GM21515 (cell line): ENCODE data around the gene IGFBP3.

Experiments
- ATAC-seq: cut with Tn5 transposase; IDR thresholded peaks from one replicate; pipeline ENCODE4 v1.9.1; 2021; ENCODE audit not compliant: unreplicated experiment

The IGFBP3 gene

DNA sequence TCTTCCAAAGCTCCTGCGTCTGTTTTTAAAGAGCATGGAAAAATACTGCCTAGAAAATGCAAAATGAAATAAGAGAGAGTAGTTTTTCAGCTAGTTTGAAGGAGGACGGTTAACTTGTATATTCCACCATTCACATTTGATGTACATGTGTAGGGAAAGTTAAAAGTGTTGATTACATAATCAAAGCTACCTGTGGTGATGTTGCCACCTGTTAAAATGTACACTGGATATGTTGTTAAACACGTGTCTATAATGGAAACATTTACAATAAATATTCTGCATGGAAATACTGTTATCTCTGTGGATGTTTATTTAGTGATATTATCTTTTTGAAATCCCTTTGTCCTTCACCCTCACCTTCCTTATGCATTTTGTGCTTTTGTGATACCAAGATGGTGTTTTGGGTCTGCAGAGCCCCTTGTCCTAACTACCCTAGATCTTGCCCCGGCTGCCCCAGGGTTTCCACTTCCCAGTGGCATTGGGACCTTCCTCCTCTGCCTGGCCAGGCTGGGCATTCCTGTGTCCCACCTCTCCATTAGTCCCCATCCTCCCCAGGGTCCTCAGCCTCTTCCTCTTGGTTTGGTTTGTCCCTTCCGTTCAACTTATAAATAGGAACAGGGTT lies 27.6 kb downstream of the IGFBP3 start:
- ATAC-seq, result no peak

DNA sequence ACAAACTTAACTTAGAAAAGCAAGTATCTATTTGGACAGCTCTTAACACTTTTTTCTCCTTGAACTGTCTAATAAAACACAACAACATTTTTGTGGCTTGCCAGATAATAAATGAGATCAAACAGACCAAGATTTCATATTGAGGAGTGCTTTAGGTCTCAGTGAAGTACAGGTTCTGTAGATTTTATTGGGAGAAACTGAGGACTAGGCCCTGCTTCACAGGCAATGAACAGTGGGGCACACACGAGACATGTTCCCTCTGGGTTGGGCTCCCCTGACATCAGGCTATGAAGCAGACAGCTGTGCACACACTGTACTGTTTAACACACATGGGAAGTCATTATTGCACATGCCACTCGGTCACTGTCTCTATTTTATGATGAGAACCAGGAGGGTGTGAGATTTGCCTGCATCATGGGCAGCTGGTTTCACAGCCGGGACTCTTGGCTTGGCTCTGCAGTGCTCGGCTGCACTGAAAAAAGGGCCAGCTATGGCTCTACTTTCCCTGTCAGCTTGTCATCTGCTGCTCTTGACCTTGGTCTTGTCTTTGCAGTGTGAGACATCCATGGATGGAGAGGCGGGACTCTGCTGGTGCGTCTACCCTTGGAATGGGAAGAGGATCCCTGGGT lies 28.6 kb downstream of the IGFBP3 start:
- ATAC-seq, result no peak

DNA sequence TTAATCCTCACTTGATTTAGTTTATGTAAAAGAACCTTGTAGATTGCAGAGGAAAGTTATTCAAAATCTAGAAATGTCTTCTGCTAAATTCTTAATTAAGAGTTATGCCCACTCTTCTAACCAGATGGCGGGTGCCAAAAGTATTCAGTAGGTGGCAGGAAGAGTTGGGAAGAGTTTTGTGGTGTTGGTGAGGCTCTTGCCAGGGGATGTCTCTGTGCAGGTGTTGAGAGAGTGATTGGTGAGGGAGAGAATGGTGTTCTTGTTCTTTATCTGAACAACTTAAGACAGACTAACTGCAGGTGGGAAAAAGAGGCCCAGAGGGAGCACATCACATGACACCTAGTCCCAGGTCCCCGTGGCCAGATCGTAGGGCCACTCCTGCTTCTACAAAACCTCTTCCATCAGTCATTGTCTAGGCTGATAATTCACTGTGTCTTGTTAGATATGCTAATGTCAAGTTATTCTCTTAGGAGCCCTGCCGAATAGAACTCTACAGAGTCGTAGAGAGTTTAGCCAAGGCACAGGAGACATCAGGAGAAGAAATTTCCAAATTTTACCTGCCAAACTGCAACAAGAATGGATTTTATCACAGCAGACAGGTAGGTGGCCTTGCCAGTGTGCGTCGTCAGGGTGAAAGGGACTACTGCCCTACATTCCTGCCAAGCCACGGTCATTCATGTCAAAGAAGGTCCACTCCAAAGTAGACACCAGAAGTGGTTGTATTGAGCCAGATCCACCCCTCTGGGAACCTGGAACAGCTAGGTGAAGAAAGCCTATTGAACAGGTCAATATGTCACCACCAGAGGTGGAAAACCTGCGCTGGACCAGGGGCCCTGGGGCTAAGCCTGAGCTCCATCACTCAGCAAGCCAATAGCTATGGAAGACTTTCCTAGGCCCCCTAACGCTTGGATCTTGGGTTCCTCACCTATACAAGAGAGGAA lies 29.3 kb downstream of the IGFBP3 start:
- no peak for ATAC-seq

DNA sequence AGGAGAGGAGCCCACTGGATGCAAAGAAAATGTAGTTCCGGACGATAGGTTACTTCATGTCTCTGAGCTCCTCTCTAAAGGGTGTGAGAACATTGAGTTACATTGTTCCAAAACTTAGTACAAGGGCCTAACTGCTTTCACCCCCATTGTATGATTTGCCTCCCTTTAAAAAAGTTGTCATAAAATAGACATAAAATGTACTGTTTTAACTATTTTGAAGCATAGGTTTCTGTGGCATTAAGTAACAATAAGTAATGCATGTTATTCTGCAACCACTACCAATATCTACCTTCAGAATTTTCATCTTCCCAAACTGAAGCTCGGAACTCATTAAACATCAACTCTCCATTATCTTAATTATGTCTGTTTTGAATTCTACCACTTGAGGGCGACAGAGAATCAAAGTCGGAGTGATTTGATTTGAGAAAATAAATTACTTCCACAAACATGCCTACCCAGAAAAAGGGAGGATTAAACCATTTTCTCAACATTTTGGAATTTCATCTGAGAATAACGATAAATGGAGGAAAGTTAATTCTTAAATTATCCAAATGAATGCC lies 30.1 kb downstream of the IGFBP3 start:
- no peak for ATAC-seq

DNA sequence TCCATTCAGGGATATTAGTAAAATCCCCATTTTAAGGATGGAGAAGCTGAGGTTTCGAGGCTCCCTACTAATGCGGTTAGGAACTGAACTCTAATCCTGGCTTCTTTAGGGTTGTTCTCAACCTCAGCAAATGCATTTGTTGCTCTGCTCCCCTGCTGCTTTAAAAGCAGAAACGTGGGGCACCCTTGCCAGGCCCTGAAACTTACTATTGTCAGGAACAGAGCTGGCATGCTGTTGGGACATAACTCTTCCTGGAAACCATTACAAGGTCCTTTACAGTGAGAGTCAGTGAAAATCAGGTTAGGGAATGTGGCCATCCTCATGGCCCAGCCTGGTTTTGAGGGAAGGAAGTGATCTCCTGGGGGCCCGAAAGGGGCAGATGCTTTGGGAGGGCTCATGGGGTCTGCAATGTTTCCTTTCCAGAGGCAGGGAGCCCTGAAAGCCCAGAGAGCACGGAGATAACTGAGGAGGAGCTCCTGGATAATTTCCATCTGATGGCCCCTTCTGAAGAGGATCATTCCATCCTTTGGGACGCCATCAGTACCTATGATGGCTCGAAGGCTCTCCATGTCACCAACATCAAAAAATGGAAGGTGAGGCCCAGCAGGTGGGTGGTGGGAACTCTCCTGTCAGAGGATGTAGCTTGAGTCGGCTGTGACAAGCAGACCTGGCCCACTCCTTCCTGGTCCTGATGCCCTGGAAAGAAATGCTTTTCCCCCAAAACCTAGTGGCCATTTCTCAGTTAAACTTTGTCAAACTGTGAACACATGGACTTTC lies 30.8 kb downstream of the IGFBP3 start:
- ATAC-seq, result no peak

DNA sequence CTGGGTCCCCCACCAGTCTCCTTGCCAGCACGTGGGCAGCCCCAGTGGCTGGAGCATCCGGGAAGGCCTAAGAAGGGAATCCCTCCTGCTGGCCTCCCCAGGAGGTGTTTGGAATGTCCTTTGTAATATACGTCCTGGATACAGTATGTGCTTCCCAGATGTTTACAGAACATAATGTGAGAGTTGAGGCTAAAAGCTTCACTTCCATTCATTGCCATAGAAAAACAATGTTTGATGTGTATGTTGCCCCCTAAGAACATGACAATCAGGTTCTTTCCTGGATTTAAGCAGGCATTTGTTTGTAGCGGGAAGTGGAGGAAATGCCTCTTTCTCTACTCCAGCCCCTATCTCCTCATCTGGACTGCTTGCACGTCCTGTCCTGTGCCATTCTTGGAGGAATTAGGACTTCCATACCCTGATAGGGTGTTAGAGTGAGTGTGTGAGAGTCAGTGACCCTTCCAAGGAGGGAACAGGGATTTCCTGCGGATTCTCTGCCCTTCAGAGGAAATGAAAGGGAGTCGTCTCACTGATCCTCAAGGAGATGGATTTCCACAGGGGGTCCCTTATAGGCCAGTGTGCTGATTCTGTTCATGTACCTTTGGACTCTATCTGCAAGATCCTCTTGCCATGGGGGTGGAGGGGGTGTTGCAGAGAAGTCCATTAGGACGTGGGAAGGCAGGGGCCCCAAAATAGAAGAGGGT lies 31.6 kb downstream of the IGFBP3 start:
- ATAC-seq, result no peak

DNA sequence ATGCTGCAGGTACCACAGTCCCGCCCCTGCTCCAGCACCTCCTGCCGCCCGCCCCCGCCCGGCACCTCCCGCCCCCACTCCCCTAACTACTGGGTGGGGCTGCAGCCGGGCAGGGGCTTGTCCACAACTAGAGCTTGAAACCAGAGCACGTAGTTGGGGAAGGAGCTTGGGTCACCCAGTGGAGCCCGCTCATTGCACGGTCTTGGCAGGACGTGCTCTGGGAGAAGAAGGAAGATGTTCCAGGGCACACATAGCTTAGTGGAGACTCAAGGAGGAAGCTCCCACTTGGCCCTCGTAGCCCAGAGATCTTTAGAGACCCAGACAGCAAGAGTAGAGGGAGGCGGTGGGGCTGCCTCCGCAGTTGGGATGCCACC lies 32.1 kb downstream of the IGFBP3 start:
- no peak for ATAC-seq

DNA sequence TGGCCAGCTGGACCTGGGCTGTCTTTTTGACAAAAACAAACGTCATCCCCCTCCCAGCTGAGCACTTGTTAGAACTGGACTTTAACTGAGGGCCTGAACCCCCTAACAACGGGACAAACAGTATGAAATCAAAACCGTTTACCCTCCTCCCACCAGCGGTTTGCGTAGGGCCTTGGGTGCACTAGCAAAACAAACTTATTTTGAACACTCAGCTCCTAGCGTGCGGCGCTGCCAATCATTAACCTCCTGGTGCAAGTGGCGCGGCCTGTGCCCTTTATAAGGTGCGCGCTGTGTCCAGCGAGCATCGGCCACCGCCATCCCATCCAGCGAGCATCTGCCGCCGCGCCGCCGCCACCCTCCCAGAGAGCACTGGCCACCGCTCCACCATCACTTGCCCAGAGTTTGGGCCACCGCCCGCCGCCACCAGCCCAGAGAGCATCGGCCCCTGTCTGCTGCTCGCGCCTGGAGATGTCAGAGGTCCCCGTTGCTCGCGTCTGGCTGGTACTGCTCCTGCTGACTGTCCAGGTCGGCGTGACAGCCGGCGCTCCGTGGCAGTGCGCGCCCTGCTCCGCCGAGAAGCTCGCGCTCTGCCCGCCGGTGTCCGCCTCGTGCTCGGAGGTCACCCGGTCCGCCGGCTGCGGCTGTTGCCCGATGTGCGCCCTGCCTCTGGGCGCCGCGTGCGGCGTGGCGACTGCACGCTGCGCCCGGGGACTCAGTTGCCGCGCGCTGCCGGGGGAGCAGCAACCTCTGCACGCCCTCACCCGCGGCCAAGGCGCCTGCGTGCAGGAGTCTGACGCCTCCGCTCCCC lies 32.7 kb downstream of the IGFBP3 start, which contains the start of gene IGFBP1:
Gene IGFBP1 (plus strand): TSS at position 304 of the 808 bp plus-strand sequence. CDS start 165 bp downstream, at position 469.
- no peak for ATAC-seq

DNA sequence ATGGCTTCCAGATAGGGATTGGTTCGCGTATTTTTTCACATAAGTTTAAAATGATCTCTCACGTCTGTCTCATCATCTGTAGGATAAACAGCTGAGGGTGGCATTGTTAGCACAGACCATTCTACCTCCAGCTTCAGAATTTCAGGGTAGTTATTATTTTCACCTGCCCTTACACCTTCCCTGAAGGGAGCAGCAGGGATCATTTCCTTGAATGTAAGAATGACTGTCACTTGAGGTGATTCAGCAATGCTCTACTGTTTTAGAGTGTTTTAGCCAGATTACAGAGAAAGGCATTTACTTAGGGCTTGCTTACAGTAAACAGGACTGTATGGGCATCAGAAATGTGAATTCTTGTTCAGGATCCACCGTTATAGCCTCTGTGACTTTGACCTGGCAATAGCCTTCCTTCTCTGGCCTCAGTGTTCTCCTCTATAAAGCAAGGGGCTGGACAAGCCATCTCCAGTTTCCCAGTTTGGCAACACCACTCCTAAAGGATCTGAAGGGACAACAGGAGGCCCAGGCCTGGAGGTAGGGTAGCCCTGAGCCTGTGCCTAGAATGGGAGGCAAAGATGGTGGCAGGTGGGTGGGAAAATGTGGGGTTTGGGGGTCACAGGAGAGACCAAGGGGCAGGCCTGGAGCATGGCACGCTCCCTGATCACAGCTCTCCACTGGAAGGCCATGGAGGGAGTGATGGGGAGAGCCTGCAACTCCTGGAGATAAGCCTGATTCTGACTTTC lies 34.0 kb downstream of the IGFBP3 start:
- ATAC-seq, result no peak

DNA sequence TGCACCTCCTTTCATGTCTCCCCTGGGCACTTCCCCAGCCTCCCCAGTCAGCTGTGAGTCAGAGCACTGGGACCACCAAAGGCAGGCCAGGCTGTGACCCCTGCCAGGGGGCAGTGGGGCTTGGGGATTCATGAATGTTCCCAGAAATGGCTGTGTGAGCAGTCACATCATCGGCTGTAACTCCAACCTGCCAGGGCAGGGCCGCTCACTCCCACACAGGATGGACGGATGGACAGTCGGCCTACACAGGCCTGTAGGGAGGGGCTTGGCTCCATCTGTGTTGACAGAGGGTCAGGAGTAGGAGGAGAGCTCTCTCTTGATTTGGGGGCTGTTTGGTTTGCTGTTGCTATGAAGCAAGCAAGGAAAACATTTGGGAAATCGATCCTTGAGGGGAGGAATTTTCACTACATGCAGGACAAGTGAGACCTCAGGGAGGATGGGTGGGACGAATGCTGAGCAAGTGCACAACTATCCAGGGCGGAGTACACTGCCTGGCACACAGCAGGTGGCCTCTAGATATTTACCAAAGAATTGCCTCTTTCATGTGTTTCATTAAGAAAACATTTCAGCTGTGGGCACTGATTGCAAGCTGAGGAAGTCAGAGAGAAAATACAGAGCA lies 35.7 kb downstream of the IGFBP3 start:
- no peak for ATAC-seq

DNA sequence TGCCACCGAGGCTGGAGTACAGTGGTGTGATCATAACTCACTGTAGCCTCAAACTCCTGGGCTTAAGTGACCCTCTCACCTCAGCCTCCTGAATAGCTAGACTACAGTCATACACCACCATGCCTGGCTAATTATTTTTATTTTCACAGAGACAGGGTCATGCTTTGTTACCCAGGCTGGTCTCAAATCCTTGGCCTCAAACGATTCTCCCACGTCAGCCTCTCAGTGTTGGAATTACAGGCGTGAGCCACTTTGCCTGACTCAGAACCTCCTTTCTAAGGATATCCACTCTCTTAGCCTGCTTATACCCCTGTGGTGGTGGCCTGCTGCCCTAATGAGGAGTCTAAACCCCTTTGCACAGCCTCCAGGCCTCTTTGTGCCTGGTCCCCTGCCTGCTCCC lies 36.9 kb downstream of the IGFBP3 start:
- no peak for ATAC-seq

DNA sequence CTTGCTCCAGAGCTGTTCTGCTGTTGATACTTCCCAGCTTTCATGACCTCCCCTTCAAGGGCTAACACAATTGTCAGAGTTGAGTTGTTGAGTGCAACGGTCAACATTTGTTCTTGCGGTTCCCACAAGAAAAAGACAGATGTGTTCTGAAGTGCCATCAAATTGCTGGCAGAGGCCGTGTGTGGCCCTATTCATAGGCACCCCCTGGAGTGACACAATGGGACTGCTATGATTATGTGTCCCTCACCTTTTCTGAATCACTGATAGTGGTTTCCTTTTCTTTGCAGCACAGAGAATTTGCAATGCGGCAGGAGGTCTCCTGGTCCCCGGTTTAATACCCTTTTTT lies 38.6 kb downstream of the IGFBP3 start:
- ATAC-seq, result no peak

DNA sequence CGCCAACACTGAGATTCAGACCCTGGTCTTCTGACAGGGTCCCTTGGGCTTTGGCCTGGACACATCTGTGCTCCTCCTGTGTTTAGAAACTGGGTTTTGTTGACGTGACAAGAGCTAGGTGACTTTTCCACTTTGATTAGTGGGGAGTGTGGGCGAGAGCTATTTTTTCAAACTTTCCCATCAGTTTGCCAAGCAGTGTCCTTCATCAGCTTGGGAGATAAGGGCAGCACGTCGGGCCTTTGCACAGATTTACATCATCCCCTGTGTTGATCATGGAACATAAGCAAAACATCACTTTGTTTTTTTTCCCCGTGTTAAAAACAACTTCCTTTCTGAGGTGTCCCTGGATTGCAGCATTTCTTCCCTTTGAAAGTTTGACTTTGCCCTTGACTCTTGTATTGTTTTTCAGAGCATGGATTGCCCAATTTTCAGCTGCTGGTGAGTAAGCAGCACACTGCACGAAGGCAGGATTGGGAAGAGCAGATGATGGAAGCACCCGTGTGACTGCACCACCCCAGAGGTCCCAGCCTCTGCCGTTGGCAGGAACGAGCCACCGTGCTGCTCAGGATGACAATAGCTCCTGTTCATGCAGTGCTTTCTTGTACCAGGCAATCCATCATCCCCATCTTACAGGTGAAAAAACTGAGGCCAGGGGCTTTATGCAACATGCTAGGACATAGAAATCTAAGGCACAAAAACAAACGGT lies 39.2 kb downstream of the IGFBP3 start:
- no peak for ATAC-seq

DNA sequence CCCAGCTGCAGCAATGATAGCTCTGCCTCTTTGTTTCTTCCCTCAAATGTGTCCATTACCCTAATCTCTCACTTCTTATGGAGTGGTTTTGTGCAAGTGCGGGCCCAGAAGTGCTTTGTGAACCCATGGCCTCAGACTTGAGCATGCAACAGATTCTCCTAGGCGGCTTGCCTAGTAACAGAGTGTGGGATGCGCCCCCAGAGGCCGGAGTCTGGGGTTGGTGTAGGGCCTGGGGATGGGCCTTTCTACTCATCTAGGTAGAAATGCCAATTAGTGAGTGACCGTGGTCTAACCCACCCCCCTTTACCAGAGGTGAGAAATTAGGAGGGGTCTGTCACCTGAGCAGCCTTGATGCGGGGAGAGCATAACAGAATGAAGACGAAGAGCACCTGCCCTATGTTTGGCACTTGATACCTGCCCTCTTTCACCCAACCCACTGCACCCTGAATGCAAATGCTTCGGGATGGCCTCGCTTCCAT lies 39.8 kb downstream of the IGFBP3 start:
- ATAC-seq, result no peak

DNA sequence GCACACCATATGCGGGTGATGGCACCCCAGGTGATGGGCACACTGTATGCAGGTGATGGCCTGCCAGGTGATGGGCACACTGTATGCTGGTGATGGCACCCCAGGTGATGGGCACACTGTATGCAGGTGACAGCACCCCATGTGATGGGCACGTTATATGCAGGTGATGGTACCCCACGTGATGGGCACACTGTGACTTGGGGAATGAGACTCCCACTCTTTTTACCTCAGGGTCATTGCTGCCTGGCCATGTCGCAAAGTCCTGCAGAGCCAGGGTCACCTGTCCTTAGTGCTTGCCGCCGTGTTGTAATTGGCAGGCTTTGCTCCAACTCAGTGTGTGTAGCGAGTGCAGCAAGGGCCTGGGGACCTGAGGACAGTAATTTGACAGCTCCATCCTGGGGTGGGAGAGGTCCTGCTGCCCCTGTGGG lies 40.6 kb downstream of the IGFBP3 start:
- no peak for ATAC-seq

DNA sequence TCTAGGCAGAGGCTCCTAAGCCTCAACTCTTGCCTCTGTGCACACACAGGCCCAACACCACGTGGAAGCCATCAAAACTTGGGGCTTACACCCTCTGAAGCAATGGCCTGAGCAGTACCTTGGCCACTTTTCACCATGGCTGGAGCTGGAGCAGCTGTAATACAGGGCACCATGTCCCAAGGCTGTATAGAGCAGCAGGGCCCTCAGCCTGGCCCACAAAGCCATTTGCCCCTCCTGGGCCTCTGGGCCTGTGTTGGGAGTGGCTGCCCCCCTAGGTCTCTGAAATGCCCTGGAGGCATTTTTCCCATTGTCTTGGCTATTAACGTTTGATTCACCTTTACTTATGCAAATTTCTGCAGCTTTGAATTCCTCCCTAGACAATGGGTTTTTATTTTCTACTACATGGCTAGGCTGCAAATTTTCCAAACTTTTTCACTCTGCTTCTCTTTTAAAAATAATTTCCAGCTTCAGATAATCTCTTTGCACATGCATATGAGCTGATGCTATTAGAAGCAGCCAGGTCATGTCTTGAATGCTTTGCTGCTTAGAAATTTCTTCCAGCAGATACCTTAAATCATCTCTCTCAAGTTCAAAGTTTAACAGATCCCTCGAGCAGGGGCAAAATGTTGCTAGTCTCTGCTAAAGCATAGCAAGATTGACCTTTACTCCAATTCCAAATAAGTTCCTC lies 42.5 kb downstream of the IGFBP3 start:
- no peak for ATAC-seq

DNA sequence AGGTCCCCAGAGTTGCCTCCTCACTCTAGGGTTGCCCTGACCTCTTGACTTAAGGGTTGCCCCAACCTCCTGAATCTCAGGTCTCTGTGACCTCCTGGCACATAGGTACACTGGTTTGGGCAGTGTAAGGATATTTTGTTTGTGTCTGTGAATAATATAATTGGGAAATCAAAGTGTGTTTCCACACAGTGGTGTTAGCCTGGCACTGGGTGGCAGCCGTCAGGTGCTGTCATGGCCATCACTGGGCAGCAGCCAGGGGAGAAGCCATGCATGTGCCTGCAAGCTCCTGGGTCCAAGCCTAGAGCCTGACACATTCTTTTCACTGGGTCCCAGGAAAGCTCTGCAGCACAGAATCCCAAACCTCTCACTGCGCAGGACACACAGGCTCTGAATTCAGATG lies 44.6 kb downstream of the IGFBP3 start:
- no peak for ATAC-seq
